ENCODE data around the gene TMEM263. TPM values are rescaled to one million over a fixed set of nuclear protein-coding genes. Genes with fewer than 3 reads are reported as not detected.
A peak's percentile ranks its signal among the peaks of the same experiment; 100 is the strongest.

Gene TMEM263
- total and polyA plus RNA-seq, 2 of the 8 experiments (the other 6 are each of a cell fraction or from before 2014, with no cell fraction given) = 2.9 to 12.3 TPM

DNA sequence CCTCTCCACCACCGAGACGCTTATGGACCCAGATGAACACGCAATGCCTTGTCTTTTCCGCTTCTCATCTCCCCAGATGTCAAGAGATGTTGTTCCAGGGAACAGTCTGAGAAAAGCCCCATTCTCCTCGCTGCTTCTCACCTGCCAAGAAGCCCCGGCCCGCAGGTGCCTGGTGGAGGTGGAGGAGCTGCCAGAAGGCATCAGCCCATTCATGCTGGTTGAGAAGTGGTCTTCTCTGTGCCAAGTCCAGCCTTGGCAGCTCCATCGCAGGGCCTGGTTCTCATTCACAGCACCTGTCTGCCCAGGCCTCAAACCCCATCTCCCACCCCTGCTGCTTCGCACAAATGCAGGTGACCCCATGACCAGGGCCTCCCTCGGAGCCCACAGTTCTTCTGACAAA is 42.3 kb upstream of the TMEM263 start:
- Histone ChIP-seq H2BK20ac (ENCODE audit: low read length) (0 out of 2 replicates have a peak overlapping the region, but pooled peaks have one; percentile 7), H3K14ac (ENCODE audit: insufficient read length) (no peak overlapping the region), H3K18ac (ENCODE audit: extremely low read depth, low read length) (no peak overlapping the region), H3K23ac (ENCODE audit: insufficient read length) (no peak overlapping the region), H3K27me3 (replicated peaks in 1 of 4; ENCODE audit: control insufficient read depth in 3 of 4, extremely low read depth in 1 of 4, insufficient read depth in 3 of 4, low read length in 3 of 4) (no peaks in the 10 kb centered on the region), H3K9me3 (ENCODE audit: insufficient read depth in 2 of 2, low read depth in 1 of 2, low read length in 1 of 2) (no peaks in the 10 kb centered on the region), H3K27ac (ENCODE audit: low read depth, low read length) (no peak overlapping the region), H4K5ac (ENCODE audit: insufficient read length, low read depth, low read length) (no peak overlapping the region), H3K36me3 (ENCODE audit: control insufficient read depth in 2 of 4, insufficient read depth in 4 of 4, low read length in 3 of 4) (no peaks in the 10 kb centered on the region), H3K23me2 (ENCODE audit: low read depth, low read length) (no peaks in the 10 kb centered on the region), H3K4me3 (ENCODE audit: extremely low read depth in 1 of 4, insufficient read depth in 2 of 4, low read depth in 3 of 4, low read length in 4 of 4) (no peak overlapping the region), H3K4ac (replicated peaks; ENCODE audit: insufficient read length, low read depth, low read length) (no peak overlapping the region), H4K91ac (replicated peaks; ENCODE audit: insufficient read length, low read length) (no peak overlapping the region), H2BK15ac (ENCODE audit: low read length) (no peak overlapping the region), H2BK5ac (ENCODE audit: low read depth, low read length) (no peak overlapping the region), H4K8ac (ENCODE audit: extremely low read depth, insufficient read depth, low read length) (peak overlapping the region; percentile 53; the same call in 1 of the 2 replicates), H3K79me1 (ENCODE audit: low read depth, low read length) (no peaks in the 10 kb centered on the region), H2BK120ac (replicated peaks; ENCODE audit: low read depth, low read length) (no peak overlapping the region), H2AFZ (ENCODE audit: low read length) (no peak overlapping the region), H3K4me1 (replicated peaks in 1 of 4; ENCODE audit: control insufficient read depth in 3 of 4, insufficient read depth in 4 of 4, low read length in 3 of 4) (peaks cover 0 to 12% (median 7%) of the 10 kb centered on the region in 4 experiments; a peak in 4 of 7 replicates), H3K79me2 (ENCODE audit: control insufficient read depth in 1 of 2, insufficient read depth in 2 of 2, low read length in 2 of 2) (no peaks in the 10 kb centered on the region), H3K56ac (replicated peaks; ENCODE audit: insufficient read length, low read depth, low read length) (no peak overlapping the region), H4K20me1 (replicated peaks in 1 of 2; ENCODE audit: control insufficient read depth in 1 of 2, insufficient read depth in 2 of 2, low read length in 2 of 2) (no peaks in the 10 kb centered on the region), H2AK5ac (ENCODE audit: low read depth, low read length) (no peak overlapping the region), H3K4me2 (ENCODE audit: insufficient read depth in 1 of 2, low read depth in 2 of 2, low read length in 2 of 2) (no peak overlapping the region), H3K9ac (replicated peaks in 1 of 4; ENCODE audit: extremely low read depth in 1 of 4, low read depth in 3 of 4, low read length in 3 of 4) (no peak overlapping the region), H2BK12ac (ENCODE audit: low read depth, low read length) (no peak overlapping the region)
- WGBS, 2 experiments (ENCODE audit: extremely low coverage in 1 of 2, insufficient coverage in 1 of 2, insufficient read length in 1 of 2, insufficient replicate concordance in 2 of 2, low coverage in 1 of 2, low lambda C conversion rate in 2 of 2, missing lambda C conversion rate in 1 of 2) = 90% methylated on average over 10 of the region's 10 CpGs; no CpG with 5 or more reads in 1 of the 2 experiments
- ChIA-PET POLR2A (ENCODE audit: partially characterized antibody) (no interaction called here), CTCF (ENCODE audit: partially characterized antibody) (no interaction called here)
- DNase-seq (ENCODE audit: low read depth in 1 of 2, low spot score in 2 of 2) (no peak), FAIRE-seq (no peak)
- no peak for TF ChIP-seq TCF12 (IDR thresholded peaks at IDR 0.05; ENCODE audit: low read depth, low read length)
- TF ChIP-seq SAP30 (IDR thresholded peaks at IDR 0.05; ENCODE audit: insufficient read depth, insufficient replicate concordance, low read length) = no peak
- TF ChIP-seq, protein P1, sequence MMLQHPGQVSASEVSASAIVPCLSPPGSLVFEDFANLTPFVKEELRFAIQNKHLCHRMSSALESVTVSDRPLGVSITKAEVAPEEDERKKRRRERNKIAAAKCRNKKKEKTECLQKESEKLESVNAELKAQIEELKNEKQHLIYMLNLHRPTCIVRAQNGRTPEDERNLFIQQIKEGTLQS (IDR thresholded peaks at IDR 0.05; ENCODE audit: insufficient read depth, low read depth, low read length) = no peak
- no peak for TF ChIP-seq SIRT6 (IDR thresholded peaks at IDR 0.05; ENCODE audit: low read length)
- TF ChIP-seq EGR1 (IDR thresholded peaks at IDR 0.05; ENCODE audit: borderline replicate concordance, low read depth, low read length) = no peak
- TF ChIP-seq SRF (IDR thresholded peaks at IDR 0.05; ENCODE audit: low read depth, low read length) = no peak
- TF ChIP-seq, protein P2, sequence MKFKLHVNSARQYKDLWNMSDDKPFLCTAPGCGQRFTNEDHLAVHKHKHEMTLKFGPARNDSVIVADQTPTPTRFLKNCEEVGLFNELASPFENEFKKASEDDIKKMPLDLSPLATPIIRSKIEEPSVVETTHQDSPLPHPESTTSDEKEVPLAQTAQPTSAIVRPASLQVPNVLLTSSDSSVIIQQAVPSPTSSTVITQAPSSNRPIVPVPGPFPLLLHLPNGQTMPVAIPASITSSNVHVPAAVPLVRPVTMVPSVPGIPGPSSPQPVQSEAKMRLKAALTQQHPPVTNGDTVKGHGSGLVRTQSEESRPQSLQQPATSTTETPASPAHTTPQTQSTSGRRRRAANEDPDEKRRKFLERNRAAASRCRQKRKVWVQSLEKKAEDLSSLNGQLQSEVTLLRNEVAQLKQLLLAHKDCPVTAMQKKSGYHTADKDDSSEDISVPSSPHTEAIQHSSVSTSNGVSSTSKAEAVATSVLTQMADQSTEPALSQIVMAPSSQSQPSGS (IDR thresholded peaks at IDR 0.05; ENCODE audit: low read length) = no peak
- no peak for TF ChIP-seq RNF2 (IDR thresholded peaks at IDR 0.05; ENCODE audit: borderline replicate concordance, low read depth, low read length, missing control alignments, poor library complexity, severe bottlenecking)
- TF ChIP-seq TAF7 (optimal IDR thresholded peaks at IDR 0.05; ENCODE audit: borderline replicate concordance, low read depth, low read length) = no peak
- TF ChIP-seq JUN (IDR thresholded peaks at IDR 0.05; ENCODE audit: low read depth, low read length) = no peak

Measured in H1 (cell line).